ENCODE measurements around the gene MAPKAP1.

Gene MAPKAP1

GRCh38 chr9:125529589-125530515 lies 177.2 kb downstream of the MAPKAP1 start:
- no peak for DNase-seq (ENCODE audit: low read depth in 1 of 2, low spot score in 1 of 2)
- no peak overlapping the region for H3K27ac ChIP-seq (replicated peaks)

DNA sequence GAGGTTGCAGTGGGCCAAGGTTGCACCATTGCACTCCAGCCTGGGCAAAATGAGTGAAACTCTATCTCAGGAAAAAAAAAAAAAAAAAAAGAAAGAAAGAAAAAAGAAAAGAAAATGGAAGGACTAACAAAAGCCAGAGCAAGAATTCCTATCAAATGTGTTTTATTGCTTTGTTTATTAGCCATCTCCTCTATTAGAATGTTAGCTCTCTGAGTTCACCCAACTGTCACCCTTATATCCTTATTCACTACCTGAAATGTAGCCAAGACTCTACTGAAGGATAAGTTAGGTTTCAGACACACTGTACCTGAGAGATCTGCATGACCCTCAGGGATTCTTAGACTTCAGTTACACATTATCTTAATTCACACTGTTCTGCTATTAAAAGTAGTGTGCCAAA lies 177.9 kb downstream of the MAPKAP1 start:
- Histone ChIP-seq H3K27ac (replicated peaks) (no peak overlapping the region), H3K27me3 (ENCODE audit: insufficient read depth, poor library complexity, severe bottlenecking) (no peaks in the 10 kb centered on the region), H3K4me3 (replicated peaks; ENCODE audit: insufficient read depth, low read length) (no peak overlapping the region)
- TF ChIP-seq SPI1 (IDR thresholded peaks at IDR 0.05; ENCODE audit: borderline replicate concordance, low read depth) (no peak), CTCF (IDR thresholded peaks at IDR 0.05; ENCODE audit: insufficient read depth, low read length) (no peak), POLR2AphosphoS5 (IDR thresholded peaks at IDR 0.05; ENCODE audit: low read depth) (no peak), GABPA (IDR thresholded peaks at IDR 0.05; ENCODE audit: low read depth) (no peak)
- TF ChIP-seq, protein P1, sequence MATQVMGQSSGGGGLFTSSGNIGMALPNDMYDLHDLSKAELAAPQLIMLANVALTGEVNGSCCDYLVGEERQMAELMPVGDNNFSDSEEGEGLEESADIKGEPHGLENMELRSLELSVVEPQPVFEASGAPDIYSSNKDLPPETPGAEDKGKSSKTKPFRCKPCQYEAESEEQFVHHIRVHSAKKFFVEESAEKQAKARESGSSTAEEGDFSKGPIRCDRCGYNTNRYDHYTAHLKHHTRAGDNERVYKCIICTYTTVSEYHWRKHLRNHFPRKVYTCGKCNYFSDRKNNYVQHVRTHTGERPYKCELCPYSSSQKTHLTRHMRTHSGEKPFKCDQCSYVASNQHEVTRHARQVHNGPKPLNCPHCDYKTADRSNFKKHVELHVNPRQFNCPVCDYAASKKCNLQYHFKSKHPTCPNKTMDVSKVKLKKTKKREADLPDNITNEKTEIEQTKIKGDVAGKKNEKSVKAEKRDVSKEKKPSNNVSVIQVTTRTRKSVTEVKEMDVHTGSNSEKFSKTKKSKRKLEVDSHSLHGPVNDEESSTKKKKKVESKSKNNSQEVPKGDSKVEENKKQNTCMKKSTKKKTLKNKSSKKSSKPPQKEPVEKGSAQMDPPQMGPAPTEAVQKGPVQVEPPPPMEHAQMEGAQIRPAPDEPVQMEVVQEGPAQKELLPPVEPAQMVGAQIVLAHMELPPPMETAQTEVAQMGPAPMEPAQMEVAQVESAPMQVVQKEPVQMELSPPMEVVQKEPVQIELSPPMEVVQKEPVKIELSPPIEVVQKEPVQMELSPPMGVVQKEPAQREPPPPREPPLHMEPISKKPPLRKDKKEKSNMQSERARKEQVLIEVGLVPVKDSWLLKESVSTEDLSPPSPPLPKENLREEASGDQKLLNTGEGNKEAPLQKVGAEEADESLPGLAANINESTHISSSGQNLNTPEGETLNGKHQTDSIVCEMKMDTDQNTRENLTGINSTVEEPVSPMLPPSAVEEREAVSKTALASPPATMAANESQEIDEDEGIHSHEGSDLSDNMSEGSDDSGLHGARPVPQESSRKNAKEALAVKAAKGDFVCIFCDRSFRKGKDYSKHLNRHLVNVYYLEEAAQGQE (IDR thresholded peaks at IDR 0.05; ENCODE audit: insufficient replicate concordance, low read depth) = no peak
- no peak for DNase-seq (ENCODE audit: low read depth in 1 of 2, low spot score in 1 of 2)

More at GRCh38 chr9:125529589-125530515, 177.2 kb downstream of the MAPKAP1 start:
- H3K27me3 ChIP-seq (ENCODE audit: insufficient read depth, poor library complexity, severe bottlenecking) = no peaks in the 10 kb centered on the region
- TF ChIP-seq SPI1 (IDR thresholded peaks at IDR 0.05; ENCODE audit: borderline replicate concordance, low read depth) (peak; percentile 5; the same call in 1 of the 2 replicates), POLR2AphosphoS5 (IDR thresholded peaks at IDR 0.05; ENCODE audit: low read depth) (no peak)
- no peak overlapping the region for H3K4me3 ChIP-seq (replicated peaks; ENCODE audit: insufficient read depth, low read length)

GRCh38 chr9:125527471-125528002 lies 179.5 kb downstream of the MAPKAP1 start:
- no peak for TF ChIP-seq POLR2AphosphoS5 (IDR thresholded peaks at IDR 0.05; ENCODE audit: low read depth)
- TF ChIP-seq, protein P1 (IDR thresholded peaks at IDR 0.05; ENCODE audit: insufficient replicate concordance, low read depth) = no peak
- no peak for TF ChIP-seq CTCF (IDR thresholded peaks at IDR 0.05; ENCODE audit: insufficient read depth, low read length)
- no peak for TF ChIP-seq GABPA (IDR thresholded peaks at IDR 0.05; ENCODE audit: low read depth)
- no peak for TF ChIP-seq SPI1 (IDR thresholded peaks at IDR 0.05; ENCODE audit: borderline replicate concordance, low read depth)
- Histone ChIP-seq H3K4me3 (replicated peaks; ENCODE audit: insufficient read depth, low read length) (no peak overlapping the region), H3K27me3 (ENCODE audit: insufficient read depth, poor library complexity, severe bottlenecking) (no peaks in the 10 kb centered on the region), H3K27ac (replicated peaks) (no peak overlapping the region)
- no peak for DNase-seq (ENCODE audit: low read depth in 1 of 2, low spot score in 1 of 2)

DNA sequence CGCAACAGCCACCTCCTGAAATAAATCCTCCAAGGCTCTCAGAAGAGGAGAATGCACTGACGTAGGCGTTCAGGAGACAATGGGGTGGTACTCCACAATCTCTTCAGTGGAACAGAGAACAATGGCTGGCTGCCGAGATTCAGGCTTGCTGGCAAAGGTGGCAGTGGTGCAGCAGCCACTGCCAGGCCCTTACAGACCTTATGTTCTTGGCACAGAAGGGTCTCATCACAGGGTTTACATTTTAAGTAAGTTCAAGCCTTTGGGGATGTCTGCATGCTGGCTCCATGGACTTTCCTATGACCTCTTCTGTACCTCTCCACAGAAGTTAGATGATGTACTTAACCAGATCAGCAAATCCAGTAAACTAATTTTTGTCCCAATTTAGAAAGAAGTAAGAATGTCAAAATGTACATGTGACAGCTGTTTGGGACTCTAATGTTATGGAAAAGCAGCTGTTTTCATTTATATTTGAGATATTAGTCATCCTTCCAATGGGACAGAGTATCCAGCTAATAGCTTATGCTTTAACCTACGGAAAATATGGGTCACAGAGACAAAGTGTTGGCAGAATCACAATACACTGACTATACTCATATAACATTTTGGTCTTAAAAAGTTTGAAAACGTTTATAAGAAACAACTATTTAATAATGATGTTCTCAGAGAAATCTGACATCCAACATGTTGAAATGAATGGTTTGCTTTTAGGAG lies 180.9 kb downstream of the MAPKAP1 start:
- no peak overlapping the region for H3K4me3 ChIP-seq (replicated peaks; ENCODE audit: insufficient read depth, low read length)
- H3K27ac ChIP-seq (replicated peaks) = no peak overlapping the region
- no peaks in the 10 kb centered on the region for H3K27me3 ChIP-seq (ENCODE audit: insufficient read depth, poor library complexity, severe bottlenecking)
- no peak for TF ChIP-seq CTCF (IDR thresholded peaks at IDR 0.05; ENCODE audit: insufficient read depth, low read length)
- TF ChIP-seq SPI1 (IDR thresholded peaks at IDR 0.05; ENCODE audit: borderline replicate concordance, low read depth) = no peak
- TF ChIP-seq, protein P1 (IDR thresholded peaks at IDR 0.05; ENCODE audit: insufficient replicate concordance, low read depth) = no peak
- TF ChIP-seq POLR2AphosphoS5 (IDR thresholded peaks at IDR 0.05; ENCODE audit: low read depth) = no peak
- no peak for TF ChIP-seq GABPA (IDR thresholded peaks at IDR 0.05; ENCODE audit: low read depth)
- no peak for DNase-seq (ENCODE audit: low read depth in 1 of 2, low spot score in 1 of 2)

Data from HL-60 (cell line).